Activated CD8-positive, alpha-beta memory T cell treated with anti-CD3 and anti-CD28 coated beads, Interleukin-2, amount 10 ng/mL, durations not matched to agents 7 days and 5 days (primary cell): ENCODE measurements around the gene PYGB. TPM values are rescaled to one million over a fixed set of nuclear protein-coding genes. Genes with fewer than 3 reads are reported as not detected.
"Not testable (repeated sequence)": the region's sequence is repeated elsewhere in the genome, so short reads cannot be mapped to it uniquely, and the experiment has no call there.

Experiments used
- ATAC-seq: fragments of 150-1000 bp; cut with Tn5 transposase; one replicate; pipeline ENCODE4 v1.10.0; 2021; ENCODE audit warnings: moderate library complexity
- CTCF ChIA-PET: fragments of 350-600 bp; sonication (Branson Sonifier 250); formaldehyde crosslinking; loops from one replicate; lab custom pipeline; 2021; ENCODE audit warnings: antibody characterized with exemption; lab: Charles Lee
- DNase-seq: peaks from one replicate; pipeline ENCODE4 v3.0.0-alpha.2; 2020
- H3K27ac Mint-ChIP-seq: one replicate; pipeline ENCODE4 v1.8.0; 2021; ENCODE audit warnings: mild to moderate bottlenecking, mixed read lengths
- H3K27me3 Mint-ChIP-seq: one replicate; pipeline ENCODE4 v1.8.0; 2021; ENCODE audit warnings: mixed read lengths
- H3K36me3 Mint-ChIP-seq: one replicate; pipeline ENCODE4 v1.8.0; 2021; ENCODE audit warnings: mild to moderate bottlenecking, mixed read lengths
- H3K4me1 Mint-ChIP-seq: one replicate; pipeline ENCODE4 v1.8.0; 2021; ENCODE audit warnings: mixed read lengths
- H3K4me3 Mint-ChIP-seq: one replicate; pipeline ENCODE4 v1.8.0; 2021; ENCODE audit warnings: mild to moderate bottlenecking, moderate library complexity, mixed read lengths
- H3K9me3 Mint-ChIP-seq: one replicate; pipeline ENCODE4 v1.8.0; 2022; ENCODE audit warnings: low read depth, mixed read lengths
- total RNA-seq, 2 experiments: library from RNA; stranded (reverse); gene quantifications; one replicate each; pipeline ENCODE4 v1.2.3, GENCODE V29; 2021

The PYGB gene
- total RNA-seq, 2 experiments from 2014 or later = 28.4 to 36.8 TPM

- Mint-ChIP-seq H3K9me3 (no peaks in the 10 kb centered on the region), H3K4me3 (no peak overlapping the region), H3K27me3 (no peaks in the 10 kb centered on the region), H3K27ac (no peak overlapping the region), H3K4me1 (peaks cover 37% of the 10 kb centered on the region), H3K36me3 (peaks cover 2% of the 10 kb centered on the region)
- CTCF ChIA-PET = interaction anchor here (0.5 to 5.4 kb wide), 4 partner anchors 11 to 91 kb away, joined by 3 to 27 read pairs (median 5); no protein-coding TSS in a partner anchor
- DNase-seq (no peak), ATAC-seq (no peak)
Measured at GRCh38 chr20:25306991-25307903, 59.4 kb downstream of the PYGB start.

DNA sequence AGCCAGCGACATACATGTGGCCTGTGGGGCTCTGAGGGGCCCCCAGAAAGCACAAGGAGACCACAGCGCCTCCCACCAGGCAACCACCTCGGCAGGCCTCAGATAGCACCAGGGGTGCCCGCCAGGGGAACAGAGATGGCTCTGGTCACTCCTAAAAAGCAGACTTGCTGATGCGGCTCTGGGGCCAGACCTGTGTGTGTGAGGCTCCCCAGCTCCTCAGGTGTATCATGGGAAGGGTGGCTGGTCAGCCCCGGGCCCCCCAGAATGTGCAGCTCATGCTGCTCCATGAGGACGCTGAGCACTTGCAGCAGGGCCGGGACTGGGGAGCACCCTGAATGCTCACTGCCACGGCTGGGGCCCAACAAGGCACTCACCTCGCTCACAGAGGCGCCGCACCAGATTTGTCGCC is 60.2 kb downstream of the PYGB start:
- H3K36me3 Mint-ChIP-seq = peaks cover 2% of the 10 kb centered on the region
- no peaks in the 10 kb centered on the region for H3K9me3 Mint-ChIP-seq
- H3K27me3 Mint-ChIP-seq = no peaks in the 10 kb centered on the region
- CTCF ChIA-PET = interaction anchor here (0.5 to 5.4 kb wide), 4 partner anchors 8 to 90 kb away, joined by 3 to 27 read pairs (median 4); no protein-coding TSS in a partner anchor
- no peak overlapping the region for H3K27ac Mint-ChIP-seq
- peaks cover 37% of the 10 kb centered on the region for H3K4me1 Mint-ChIP-seq
- no peak for DNase-seq
- H3K4me3 Mint-ChIP-seq = no peak overlapping the region
- no peak for ATAC-seq

GRCh38 chr20:25308671-25309394 is 60.9 kb downstream of the PYGB start:
- Mint-ChIP-seq H3K27ac (peak overlapping the region; percentile 26), H3K27me3 (no peaks in the 10 kb centered on the region), H3K4me1 (peaks cover 43% of the 10 kb centered on the region), H3K36me3 (peaks cover 5% of the 10 kb centered on the region), H3K9me3 (no peaks in the 10 kb centered on the region), H3K4me3 (no peak overlapping the region)
- CTCF ChIA-PET = interaction anchor here (0.7 to 5.4 kb wide), 3 partner anchors 9 to 90 kb away, joined by 3 to 27 read pairs (median 5); no protein-coding TSS in a partner anchor
- DNase-seq = no peak
- no peak for ATAC-seq

DNA sequence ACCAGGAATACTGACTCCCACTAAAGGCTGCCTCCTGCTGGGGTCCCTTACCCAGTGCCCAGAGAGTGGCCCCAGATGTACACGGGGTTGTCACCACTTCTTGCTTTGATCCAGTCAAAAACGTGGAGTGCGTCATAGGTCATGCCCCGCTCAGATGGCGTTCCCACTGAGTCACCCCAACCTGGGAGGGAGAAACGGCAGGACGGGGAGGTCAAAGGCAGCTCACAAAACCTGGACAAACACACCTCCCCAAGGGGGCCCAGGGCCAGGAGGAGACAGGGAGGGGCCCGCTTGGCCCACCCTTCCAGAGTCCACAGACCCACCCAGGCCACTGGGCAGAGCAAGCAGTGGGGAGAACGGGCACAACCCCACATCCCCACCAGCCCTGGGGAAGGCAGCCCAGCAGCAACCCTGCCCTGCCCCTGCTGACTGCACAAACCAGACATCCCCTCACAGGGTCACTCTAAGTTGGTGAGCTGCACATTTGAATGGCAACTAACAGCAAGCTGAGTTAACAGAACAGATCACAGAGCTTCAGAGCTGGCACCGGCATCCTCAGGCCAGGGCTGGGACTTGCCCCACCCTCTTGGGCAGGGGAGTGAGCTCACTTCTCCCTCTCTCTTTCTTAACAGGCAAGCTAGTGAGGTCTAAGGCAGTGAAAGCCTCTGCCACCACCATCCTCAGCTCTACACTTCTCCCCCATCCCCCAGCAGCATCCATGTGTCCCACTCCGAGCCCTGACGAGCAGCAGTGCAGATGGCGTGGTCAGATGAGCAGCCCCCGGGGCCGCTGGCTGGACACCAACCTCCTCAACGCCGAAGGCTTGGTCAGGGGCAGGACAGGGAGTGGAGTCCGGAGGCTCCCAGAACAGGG is 61.7 kb downstream of the PYGB start:
- Mint-ChIP-seq H3K4me1 (peaks cover 45% of the 10 kb centered on the region), H3K4me3 (no peak overlapping the region), H3K36me3 (peaks cover 5% of the 10 kb centered on the region), H3K9me3 (no peaks in the 10 kb centered on the region), H3K27me3 (no peaks in the 10 kb centered on the region), H3K27ac (peak overlapping the region; percentile 94)
- CTCF ChIA-PET = interaction anchor here (1.9 to 5.4 kb wide), 2 partner anchors 15 to 89 kb away, joined by 5 to 27 read pairs; no protein-coding TSS in a partner anchor
- no peak for DNase-seq
- no peak for ATAC-seq

- H3K4me1 Mint-ChIP-seq = peaks cover 48% of the 10 kb centered on the region
- H3K27me3 Mint-ChIP-seq = no peaks in the 10 kb centered on the region
- DNase-seq (peak; percentile 83), ATAC-seq (peak; percentile 95)
- CTCF ChIA-PET = interaction anchor here (0.6 to 5.4 kb wide), 6 partner anchors 11 to 88 kb away, joined by 3 to 27 read pairs (median 3); partner anchors contain the start of gene PYGB
- no peaks in the 10 kb centered on the region for H3K9me3 Mint-ChIP-seq
- H3K36me3 Mint-ChIP-seq = peaks cover 5% of the 10 kb centered on the region
- H3K4me3 Mint-ChIP-seq = peak overlapping the region; percentile 71
- H3K27ac Mint-ChIP-seq = peak overlapping the region; percentile 94
Measured at GRCh38 chr20:25310268-25310920, 62.5 kb downstream of the PYGB start.

DNA sequence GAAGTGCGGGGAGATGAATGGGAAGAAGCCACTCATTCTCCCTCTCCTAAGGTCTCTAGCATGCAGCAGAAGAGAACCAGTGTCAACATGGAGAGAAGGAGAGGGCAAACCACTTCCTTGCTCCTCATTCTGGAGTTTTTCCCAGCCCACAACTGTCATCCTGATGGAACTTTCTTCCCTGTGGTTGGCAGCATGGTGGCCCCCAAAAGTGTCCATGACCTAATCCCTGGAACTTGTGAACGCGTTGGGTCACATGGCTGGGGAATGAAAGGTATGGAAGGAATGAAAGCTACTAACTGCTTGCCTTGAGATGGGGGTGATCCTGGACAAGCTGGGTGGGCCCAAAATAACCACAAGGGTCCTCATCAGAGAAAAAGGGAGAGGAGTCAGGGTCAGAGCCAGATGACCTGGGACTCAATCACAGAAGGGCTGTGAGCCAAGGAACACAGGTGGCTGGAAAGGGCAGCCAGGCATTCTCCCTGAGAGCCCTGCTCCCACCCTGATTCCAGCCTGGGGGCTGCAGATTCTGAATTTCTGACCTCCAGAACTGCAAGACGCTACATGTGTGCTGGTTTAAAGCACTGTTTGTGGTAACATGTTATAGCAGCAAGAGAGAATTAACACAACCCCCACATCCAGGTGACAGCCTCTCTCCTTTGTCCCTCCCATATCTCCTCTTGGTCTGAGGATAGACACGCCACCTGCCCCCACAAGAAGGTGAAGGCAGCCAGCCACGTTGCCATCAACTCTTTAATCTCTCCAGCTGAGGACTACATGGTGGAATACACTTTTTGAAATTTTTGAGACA is 63.2 kb downstream of the PYGB start:
- CTCF ChIA-PET = interaction anchor here (0.6 to 5.4 kb wide), 6 partner anchors 11 to 87 kb away, joined by 3 to 27 read pairs (median 3); partner anchors contain the start of gene PYGB
- DNase-seq (no peak), ATAC-seq (no peak)
- H3K27me3 Mint-ChIP-seq = no peaks in the 10 kb centered on the region
- peak overlapping the region; percentile 71 for H3K4me3 Mint-ChIP-seq
- H3K9me3 Mint-ChIP-seq = no peaks in the 10 kb centered on the region
- H3K36me3 Mint-ChIP-seq = peaks cover 5% of the 10 kb centered on the region
- H3K4me1 Mint-ChIP-seq = peaks cover 53% of the 10 kb centered on the region
- peak overlapping the region; percentile 94 for H3K27ac Mint-ChIP-seq

- H3K4me1 Mint-ChIP-seq = peaks cover 53% of the 10 kb centered on the region
- not testable (repeated sequence) for ATAC-seq, H3K27ac Mint-ChIP-seq
Measured at GRCh38 chr20:25312716-25313115, 64.8 kb downstream of the PYGB start.

DNA sequence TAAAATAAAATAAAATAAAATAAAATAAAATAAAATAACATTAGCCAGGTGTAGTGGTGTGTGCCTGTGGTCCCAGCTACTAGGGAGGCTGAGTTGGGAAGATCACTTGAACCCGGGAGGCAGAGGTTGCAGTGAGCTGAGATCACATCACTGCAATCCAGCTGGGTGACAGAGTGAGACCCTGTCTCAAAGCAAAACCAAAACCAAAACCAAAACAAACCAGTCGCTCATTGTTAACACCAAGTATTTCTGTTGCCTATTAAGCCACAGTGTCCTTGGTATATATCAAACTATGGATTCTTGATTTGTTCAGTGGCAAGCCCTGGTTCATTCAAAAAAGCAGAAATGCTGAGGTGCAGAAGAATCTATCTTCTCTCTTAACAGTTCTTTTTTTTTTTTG is 65.7 kb downstream of the PYGB start:
- ATAC-seq = peak; percentile 32
- peak overlapping the region; percentile 76 for H3K27ac Mint-ChIP-seq
- no peak overlapping the region for H3K4me3 Mint-ChIP-seq
- no peaks in the 10 kb centered on the region for H3K27me3 Mint-ChIP-seq
- DNase-seq = no peak
- H3K9me3 Mint-ChIP-seq = no peaks in the 10 kb centered on the region
- CTCF ChIA-PET = no interaction called here
- H3K4me1 Mint-ChIP-seq = peaks cover 48% of the 10 kb centered on the region
- peaks cover 5% of the 10 kb centered on the region for H3K36me3 Mint-ChIP-seq

More at GRCh38 chr20:25312716-25313115, 64.8 kb downstream of the PYGB start:
- H3K9me3 Mint-ChIP-seq, DNase-seq, H3K36me3 Mint-ChIP-seq, H3K27me3 Mint-ChIP-seq, H3K4me3 Mint-ChIP-seq, CTCF ChIA-PET: not testable (repeated sequence)

DNA sequence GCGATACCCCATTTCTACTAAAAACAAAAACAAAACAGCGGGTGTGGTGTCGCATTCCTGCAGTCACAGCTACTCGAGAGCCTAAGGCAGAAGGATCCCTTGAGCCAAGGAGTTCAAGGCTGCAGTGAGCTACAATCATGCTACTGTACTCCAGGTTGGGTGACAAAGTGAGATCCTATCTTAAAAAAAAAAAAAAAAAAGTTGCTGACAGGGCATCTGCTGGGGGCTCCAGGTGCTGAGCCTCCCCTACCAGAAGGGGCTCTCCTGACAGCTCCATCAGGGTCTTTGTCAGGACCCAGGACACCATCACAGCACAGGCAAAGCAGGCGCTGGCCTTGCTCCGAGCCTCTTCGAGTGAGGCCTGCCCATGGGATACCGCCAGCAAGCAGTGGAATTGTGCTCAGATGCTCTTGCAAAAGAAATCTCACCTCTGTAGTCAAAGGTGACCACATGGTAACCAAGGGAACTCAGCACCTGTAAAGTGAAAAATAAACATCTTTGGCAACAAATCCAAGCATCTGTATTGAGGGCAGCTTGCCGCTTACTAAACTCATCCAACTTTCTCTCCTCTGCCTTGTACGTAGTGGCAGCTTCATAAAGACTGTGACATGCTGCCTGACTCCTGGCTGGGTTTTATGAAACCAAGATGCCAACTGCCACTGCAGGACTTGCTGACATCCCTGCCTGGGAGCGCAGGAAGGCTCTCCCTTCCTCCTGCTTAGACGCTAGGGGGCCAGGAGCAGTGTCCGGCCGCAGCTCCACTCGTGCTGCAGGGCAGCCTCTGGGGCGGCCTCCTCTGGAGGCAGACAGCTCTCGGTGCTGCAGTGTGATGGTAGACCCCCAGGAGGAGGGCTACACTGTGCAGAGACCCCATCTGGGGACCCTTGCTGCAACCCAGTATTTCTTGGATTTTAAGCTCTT is 66.9 kb downstream of the PYGB start:
- ATAC-seq (no peak), DNase-seq (no peak)
- peaks cover 37% of the 10 kb centered on the region for H3K4me1 Mint-ChIP-seq
- H3K4me3 Mint-ChIP-seq = no peak overlapping the region
- H3K27ac Mint-ChIP-seq = no peak overlapping the region
- no peaks in the 10 kb centered on the region for H3K9me3 Mint-ChIP-seq
- no peaks in the 10 kb centered on the region for H3K27me3 Mint-ChIP-seq
- peaks cover 5% of the 10 kb centered on the region for H3K36me3 Mint-ChIP-seq
- CTCF ChIA-PET = interaction anchor here (2.1 kb wide), 1 partner anchor 19 kb away, joined by 8 read pairs; no protein-coding TSS in a partner anchor

GRCh38 chr20:25315418-25316210 is 67.7 kb downstream of the PYGB start:
- Mint-ChIP-seq H3K27ac (no peak overlapping the region), H3K9me3 (no peaks in the 10 kb centered on the region), H3K4me3 (no peak overlapping the region), H3K4me1 (peaks cover 29% of the 10 kb centered on the region), H3K27me3 (no peaks in the 10 kb centered on the region), H3K36me3 (peaks cover 5% of the 10 kb centered on the region)
- CTCF ChIA-PET = interaction anchor here (2.1 kb wide), 1 partner anchor 20 kb away, joined by 8 read pairs; no protein-coding TSS in a partner anchor
- DNase-seq (no peak), ATAC-seq (no peak)
